ENCODE measurements around the gene PLBD2. TPM values are rescaled to one million over a fixed set of nuclear protein-coding genes. Genes with fewer than 3 reads are reported as not detected.
A peak's percentile ranks its signal among the peaks of the same experiment; 100 is the strongest.

The PLBD2 gene
- total and polyA plus RNA-seq, 9 of the 15 experiments (the other 6 are each of a cell fraction or from before 2014, with no cell fraction given): 2.4 to 37.4 (median 6.0) TPM

GRCh38 chr12:113402586-113403260, 44.3 kb downstream of the PLBD2 start:
- in situ Hi-C loops (cut with MboI): loop anchor here (25.0 kb wide), 1 partner anchor 215 kb away; the partner anchor contains the start of genes DDX54 and RITA1
- H3K79me2 ChIP-seq (ENCODE audit: control insufficient read depth, insufficient read depth, low read length): no peaks in the 10 kb centered on the region
- ChIA-PET CTCF (ENCODE audit: low intra/inter-chr PET ratio) (no interaction called here), POLR2A (no interaction called here)
- WGBS (ENCODE audit: insufficient coverage, low coverage, missing lambda C conversion rate): 82% methylated on average over 20 of the region's 23 CpGs
- no peak overlapping the region for H3K9ac ChIP-seq (ENCODE audit: insufficient read depth in 1 of 2, low read depth in 2 of 2, low read length in 2 of 2)
- intact Hi-C loops (cut with micrococcal nuclease): no loop called here
- no peaks in the 10 kb centered on the region for H3K9me1 ChIP-seq (ENCODE audit: control insufficient read depth, insufficient read depth, low read length)
- no peaks in the 10 kb centered on the region for H3K36me3 ChIP-seq (ENCODE audit: control insufficient read depth, insufficient read depth, low read length)
- H3K4me2 ChIP-seq (ENCODE audit: insufficient read depth, low read length): no peak overlapping the region
- H3K4me1 ChIP-seq (replicated peaks in 1 of 2; ENCODE audit: control insufficient read depth in 2 of 2, insufficient read depth in 2 of 2, low read length in 2 of 2): peaks cover 10 to 23% of the 10 kb centered on the region in 2 experiments; a peak in 4 of 5 replicates
- DNase-seq (ENCODE audit: extremely low read depth in 1 of 4, low spot score in 3 of 4) (no peak), FAIRE-seq (no peak), ATAC-seq (no peak)
- no TSS peak for BruUV-seq (replicated peaks)
- no peaks in the 10 kb centered on the region for H4K20me1 ChIP-seq (replicated peaks; ENCODE audit: control insufficient read depth, insufficient read depth, low read length)
- H3K27me3 ChIP-seq (ENCODE audit: control insufficient read depth in 2 of 2, insufficient read depth in 2 of 2, low read length in 2 of 2): peaks cover 0 to 8% of the 10 kb centered on the region in 2 experiments; a peak in 1 of 5 replicates
- no peak overlapping the region for H2AFZ ChIP-seq (ENCODE audit: low read depth, low read length)
- no peaks in the 10 kb centered on the region for H3K9me3 ChIP-seq (replicated peaks; ENCODE audit: control insufficient read depth, insufficient read depth, low read depth, low read length)
- no peak overlapping the region for H3K27ac ChIP-seq (ENCODE audit: extremely low read depth, low read depth, low read length)
- no peak overlapping the region for H3K4me3 ChIP-seq
- TF ChIP-seq BCOR (IDR thresholded peaks at IDR 0.05) (peak; percentile 81), BCLAF1 (IDR thresholded peaks at IDR 0.05; ENCODE audit: borderline replicate concordance in 1 of 2, control insufficient read depth in 1 of 2, low read depth in 2 of 2, low read length in 1 of 2) (no peak), ZKSCAN3 (CRISPR knock-in tag; IDR thresholded peaks at IDR 0.05) (no peak), ZBTB40 (IDR thresholded peaks at IDR 0.05) (no peak), ZBTB40 (CRISPR knock-in tag; IDR thresholded peaks at IDR 0.05) (no peak), PTBP1 (IDR thresholded peaks at IDR 0.05; ENCODE audit: low read depth, low read length) (0 out of 2 replicates have a peak, but pooled peaks have one; percentile 39), ZNF584 (CRISPR knock-in tag; IDR thresholded peaks at IDR 0.05; ENCODE audit: low read depth) (no peak)

Measured in K562 (cell line).